Measurements from ENCODE around the gene DDX50.
"Not testable (repeated sequence)": the region's sequence is repeated elsewhere in the genome, so short reads cannot be mapped to it uniquely, and the experiment has no call there.

The DDX50 gene

DNA sequence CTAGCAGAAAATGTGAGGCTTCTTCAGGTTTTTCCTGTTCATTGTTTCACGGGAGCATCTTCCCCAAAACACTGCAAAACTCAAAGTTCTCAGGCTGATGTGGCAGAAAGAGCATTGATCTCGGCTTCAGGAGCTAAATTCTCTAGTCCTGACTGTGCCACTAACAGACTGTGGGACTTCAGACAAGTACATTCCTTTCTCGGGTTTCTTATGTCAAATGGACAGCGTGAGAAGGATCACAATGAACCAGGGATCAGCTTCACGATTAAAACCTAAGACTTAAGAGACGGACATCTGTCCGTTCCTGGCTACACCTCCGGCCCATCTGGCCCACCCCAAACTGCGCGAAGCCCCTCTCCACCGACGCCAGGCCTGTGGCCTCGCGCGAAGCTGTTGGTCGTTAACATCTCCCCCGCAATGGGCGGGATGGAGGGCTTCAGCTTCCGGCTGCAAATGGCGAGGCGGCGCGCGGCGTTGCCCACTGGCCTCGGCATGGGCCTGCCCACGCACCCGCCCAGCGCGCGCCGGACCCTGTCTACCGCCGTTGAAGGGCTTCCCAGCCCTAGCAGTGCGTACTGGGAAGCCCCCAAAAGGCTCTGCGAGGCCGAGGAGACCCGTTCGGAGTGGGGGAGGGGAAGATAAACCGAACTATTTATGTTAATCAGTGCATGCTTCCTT is 549 bp upstream of the DDX50 start:
- DNase-seq (ENCODE audit: low spot score) = no peak

DNA sequence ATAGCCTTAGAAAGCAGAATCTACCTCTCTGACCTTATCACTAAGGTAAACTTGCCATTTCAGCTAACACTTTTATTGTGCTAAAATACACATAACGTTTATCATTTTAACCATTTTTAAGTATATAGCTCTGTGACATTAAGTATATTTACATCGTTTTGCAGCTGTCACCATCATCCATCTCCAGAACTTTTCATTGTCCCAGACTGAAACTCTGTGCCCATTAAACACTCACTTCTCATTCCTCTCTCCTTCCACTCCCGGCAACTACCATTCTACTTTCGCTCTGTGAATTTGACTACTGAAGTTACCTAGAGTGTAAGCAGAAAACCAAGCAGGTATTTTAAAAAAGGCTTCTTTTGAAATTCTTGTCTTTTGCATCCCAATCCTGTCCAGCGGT is 1.3 kb downstream of the DDX50 start:
- DNase-seq (ENCODE audit: low spot score) = no peak

DNA sequence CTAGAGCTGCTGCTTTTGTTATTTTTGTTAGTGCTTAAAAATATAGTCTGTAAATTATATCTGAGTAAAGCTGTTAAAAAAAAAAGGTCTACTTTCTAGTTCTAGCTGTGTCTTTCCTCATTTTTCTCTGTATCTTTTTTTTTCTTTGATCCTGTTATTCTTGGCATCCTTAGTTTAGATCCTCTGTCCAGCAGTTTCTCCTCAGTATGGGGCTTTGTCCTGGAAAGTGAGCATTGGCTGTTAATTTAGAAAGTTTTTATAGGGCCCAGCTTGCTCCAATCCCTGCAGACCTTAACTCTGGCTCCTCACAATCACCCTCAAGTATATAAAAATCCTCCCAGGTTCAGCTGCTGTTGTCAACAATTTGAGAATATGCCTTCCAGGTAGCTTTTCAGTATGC is 23.5 kb downstream of the DDX50 start:
- DNase-seq (ENCODE audit: low spot score) = no peak

DNA sequence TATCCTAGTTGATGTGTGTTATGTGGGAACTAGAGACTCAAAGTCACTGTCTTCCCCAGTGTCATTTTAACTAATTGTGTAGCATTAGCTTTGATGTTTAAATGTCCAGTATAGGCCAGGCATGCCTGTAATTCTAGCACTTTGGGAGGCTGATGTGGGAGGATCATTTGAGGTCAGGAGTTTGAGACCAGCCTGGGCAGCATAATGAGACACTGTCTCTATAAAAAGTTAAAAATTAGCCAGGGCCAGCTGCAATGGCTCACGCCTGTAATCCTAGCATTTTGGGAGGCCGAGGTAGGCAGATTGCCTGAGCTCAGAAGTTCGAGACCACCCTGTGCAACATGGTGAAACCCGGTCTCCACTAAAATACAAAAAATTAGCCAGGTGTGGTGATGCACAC is 24.4 kb downstream of the DDX50 start:
- no peak for DNase-seq (ENCODE audit: low spot score)

DNA sequence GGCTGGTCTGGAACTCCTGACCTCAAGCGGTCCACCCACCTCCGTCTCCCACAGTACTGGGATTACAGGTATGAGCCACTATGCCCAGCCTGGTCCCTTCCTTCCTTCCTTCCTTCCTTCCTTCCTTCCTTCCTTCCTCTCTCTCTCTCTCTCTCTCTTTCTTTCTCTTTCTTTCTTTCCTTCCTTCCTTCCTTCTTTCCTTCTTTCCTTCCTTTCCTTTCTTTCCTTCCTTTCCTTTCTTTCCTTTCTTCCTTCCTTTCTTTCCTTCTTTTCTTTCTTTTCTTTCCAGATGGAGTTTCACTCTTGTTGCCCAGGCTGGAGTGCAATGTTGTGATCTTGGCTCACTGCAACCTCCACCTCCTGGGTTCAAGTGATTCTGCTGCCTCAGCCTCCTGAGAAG is 28.0 kb downstream of the DDX50 start:
- DNase-seq (ENCODE audit: low spot score) = not testable (repeated sequence)

DNA sequence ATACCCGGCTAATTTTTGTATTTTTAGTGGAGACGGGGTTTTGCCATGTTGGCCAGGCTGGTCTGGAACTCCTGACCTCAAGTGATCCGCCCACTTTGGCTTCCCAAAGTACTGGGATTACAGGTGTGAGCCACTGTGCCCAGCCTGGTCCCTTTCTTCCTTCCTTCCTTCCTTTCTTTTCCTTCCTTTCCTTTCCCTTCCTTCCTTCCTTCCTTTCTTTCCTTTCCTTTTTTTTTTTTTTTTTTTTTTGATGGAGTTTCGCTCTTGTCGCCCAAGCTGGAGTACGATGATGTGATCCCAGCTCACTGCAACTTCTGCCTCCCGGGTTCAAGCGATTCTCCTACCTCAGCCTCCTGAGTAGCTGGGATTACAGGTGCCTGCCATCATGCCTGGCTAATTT is 28.8 kb downstream of the DDX50 start:
- not testable (repeated sequence) for DNase-seq (ENCODE audit: low spot score)

DNA sequence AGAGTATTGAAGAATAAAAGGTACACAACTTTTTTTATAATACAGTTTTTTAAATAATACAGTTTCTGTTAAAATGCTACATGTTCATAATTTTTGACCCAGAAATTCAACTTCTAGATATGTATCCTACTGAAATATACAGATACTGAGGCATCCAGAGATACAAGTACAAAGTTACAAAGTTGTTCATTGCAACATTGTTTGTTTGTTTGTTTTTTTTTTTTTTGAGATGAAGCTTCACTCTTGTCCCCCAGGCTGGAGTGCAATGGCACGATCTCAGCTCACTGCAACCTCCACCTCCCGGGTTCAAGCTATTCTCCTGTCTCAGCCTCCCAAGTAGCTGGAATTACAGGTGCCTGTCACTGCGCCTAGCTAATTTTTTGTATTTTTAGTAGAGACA is 31.7 kb downstream of the DDX50 start:
- not testable (repeated sequence) for DNase-seq (ENCODE audit: low spot score)

DNA sequence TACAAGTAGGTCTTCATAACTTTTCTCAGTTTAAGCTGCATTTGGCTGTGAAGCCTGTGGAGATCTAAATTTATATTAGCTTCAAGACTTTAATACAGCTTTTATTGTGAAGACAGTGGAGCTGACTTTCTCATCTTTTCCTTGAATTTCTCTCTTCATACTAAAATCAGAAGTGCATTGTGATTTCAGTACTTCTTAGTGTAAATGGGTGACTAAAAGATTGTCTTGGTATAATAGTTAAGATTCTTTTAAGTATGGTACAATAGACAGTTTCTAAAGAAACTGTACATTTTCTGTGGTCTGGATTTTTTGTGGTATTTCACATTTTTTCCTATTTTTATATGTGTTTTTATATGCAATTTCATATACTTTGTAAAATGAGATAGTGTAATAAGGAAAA is 33.9 kb downstream of the DDX50 start:
- DNase-seq (ENCODE audit: low spot score) = no peak

DNA sequence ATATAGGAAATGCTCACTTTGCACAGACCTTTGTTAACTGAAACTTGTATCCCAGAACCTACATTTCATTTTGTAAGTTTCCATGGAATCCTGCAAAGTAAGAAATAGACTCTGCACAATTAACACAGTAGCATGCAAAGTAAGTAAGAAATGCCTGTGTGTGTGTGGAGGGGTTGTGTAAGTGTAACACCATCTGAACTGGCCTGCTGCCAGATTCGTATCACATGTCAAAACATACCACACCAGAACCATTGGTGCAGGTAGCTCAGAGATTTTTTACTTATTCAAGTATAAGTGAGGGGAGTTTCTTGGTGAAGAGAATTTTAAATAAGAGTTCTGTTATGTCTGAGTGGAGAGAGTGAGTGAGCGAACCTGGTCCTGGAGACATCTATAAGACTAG is 37.0 kb downstream of the DDX50 start:
- DNase-seq (ENCODE audit: low spot score) = no peak

DNA sequence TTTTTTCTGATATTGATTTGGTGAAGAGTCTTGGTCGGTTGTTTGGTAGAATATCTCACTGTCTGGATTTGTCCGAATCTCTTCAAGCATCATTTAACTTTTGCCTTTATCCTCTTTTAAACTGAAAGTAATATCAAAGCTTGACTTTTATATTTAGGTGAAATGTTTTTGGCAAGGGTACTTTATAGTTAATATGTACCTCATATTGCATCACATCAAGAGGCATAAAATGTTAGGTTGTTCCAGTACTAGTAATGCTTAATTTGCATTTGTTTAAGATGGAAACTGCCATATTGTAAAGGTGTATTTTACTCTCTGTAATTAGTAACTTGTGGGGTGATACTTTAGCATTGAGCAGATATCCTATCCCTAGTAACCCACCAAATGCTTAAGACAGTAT is 37.8 kb downstream of the DDX50 start:
- no peak for DNase-seq (ENCODE audit: low spot score)

DNA sequence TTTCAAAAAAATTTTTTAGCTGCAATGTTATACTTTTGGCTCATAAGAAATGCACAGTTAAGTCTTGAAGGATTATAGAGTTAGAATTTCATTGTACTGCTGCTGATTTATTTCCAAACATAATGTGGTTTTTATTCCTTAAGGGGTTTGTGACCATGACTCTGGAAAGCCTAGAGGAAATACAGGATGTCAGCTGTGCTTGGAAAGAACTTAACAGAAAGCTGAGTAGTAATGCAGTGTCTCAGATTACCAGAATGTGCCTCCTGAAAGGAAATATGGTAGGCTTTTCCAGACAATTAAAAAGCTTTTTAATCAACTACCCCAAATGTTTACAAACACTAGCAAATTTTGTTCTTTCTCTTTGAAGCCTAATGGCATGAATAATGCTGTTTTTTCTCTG is 39.8 kb downstream of the DDX50 start:
- DNase-seq (ENCODE audit: low spot score) = not testable (repeated sequence)

DNA sequence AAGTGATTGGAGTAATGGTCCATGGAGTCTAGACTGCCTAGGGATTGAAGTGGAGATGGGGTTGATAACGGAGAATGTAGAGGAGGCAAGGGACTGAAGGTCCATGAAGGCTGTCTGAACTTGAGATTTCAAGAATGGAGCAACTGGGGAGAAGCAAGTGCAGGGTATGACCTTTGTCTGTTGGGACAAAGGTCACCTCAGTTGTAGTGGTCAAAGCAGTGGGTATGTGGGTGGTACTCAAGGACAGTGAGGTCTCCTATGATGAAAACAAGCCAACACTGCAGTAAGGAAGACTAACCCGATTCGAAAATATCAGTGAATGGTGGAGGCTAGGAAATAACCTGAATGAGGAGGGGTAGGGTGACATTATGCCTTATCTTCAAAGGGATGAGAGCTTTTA is 49.5 kb downstream of the DDX50 start:
- no peak for DNase-seq (ENCODE audit: low spot score)

DNA sequence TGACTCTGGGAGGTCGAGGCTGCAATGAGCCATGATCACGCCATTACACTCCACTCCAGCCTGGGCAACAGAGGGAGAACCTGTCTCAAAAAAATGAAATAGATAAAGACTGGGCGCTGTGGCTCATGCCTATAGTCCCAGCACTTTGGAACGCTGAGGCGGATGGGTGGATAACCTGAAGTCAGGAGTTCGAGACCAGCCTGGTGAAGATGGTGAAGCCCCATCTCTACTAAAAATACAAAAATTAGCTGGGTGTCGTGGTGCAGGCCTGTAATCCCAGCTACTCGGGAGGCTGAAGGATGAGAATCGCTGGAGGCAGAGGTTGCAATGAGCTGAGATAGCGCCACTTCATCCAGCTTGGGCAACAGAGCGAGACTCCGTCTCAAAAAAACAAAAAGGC is 53.8 kb downstream of the DDX50 start:
- no peak for DNase-seq (ENCODE audit: low spot score)

DNA sequence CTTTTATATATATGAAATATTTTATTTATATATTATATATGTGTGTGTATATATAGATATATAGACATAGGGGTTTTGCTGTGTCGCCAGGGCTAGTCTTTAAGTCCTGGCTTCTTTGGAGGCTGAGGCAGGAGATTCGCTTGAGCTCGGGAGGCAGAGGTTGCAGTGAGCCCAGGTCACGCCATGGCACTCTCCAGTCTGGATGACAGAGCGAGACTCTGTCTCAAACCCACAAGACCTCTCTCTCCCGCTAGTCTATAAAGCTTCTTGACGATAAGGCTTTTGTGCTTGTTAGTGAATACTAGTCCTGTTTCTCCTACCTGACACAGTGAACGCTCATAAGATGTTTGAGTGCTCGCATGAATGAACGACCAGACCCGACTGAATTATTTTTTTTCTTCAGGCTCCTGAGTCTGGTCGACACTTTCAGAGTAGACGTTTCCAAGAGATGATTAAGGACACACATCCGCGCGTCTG is 54.3 kb downstream of the DDX50 start:
- DNase-seq (ENCODE audit: low spot score) = no peak

DNA sequence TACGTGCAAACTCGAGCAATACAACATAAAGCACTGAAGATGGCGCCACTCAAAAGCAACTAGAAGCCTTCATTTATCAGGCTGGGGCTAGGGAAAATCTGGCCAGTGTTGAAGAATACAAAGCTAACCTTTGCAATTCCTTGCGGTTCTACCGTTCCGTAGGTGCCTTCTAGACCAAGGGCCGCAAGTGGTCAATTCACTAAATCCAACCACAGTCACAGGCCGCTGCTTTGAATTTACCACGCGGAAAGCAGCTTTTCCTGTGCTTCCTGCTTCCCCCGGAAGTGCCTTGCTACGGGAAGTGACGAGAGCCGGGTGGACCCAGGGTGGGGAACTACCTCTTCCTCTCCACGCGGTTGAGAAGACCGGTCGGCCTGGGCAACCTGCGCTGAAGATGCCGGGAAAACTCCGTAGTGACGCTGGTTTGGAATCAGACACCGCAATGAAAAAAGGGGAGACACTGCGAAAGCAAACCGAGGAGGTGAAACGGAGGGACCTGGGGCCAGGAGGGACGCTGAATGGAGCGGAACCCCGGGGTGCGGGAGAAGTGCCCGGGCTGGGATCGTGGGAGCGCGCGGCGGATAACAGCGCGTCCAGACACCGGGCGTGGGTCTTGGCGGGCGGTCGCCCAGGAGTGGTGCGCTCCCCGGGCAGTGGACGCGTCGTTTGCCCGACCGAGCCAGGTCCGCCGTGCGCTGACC is 54.9 kb downstream of the DDX50 start, which contains the start of gene DDX21:
Gene DDX21, plus strand, starts transcription at position 339 of the 701 bp plus-strand sequence. Its CDS starts 56 bp downstream, at position 395.
- peak; percentile 93 for DNase-seq (ENCODE audit: low spot score)

DNA sequence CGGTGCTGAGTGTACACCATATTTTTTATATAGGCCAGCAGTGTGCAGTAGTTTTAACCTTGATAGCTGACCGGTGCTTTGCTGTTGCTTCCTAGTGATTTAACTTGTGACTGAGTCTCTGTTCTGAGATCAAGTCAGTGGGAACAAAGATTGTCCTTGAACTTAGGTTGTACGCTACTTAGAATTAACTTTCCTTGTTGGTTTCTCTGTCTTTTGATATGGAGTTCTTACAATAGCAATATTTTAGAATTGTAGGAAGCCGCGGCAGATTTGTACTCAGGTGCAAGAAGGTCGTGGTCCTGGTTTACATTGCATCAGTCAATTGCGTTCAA is 56.1 kb downstream of the DDX50 start:
- no peak for DNase-seq (ENCODE audit: low spot score)

DNA sequence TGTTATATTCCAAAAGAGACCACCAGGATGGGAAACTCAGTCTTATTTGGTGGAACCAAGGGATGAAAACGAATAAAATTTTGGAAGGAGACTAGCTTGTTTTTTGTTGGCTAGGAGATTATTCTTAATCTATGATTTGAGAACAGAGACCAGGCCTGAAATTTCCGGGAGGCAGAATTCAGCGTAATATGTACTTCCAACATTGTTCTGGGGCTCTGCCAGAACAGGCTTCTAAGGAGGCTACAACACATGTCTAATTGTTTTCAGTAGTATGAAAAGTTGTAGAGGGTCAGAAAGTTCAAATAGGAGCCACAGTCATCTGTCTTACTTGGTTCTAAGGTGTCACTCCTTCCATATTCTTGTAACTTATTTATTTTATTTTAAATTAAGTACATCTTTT is 56.5 kb downstream of the DDX50 start:
- DNase-seq (ENCODE audit: low spot score) = no peak

DNA sequence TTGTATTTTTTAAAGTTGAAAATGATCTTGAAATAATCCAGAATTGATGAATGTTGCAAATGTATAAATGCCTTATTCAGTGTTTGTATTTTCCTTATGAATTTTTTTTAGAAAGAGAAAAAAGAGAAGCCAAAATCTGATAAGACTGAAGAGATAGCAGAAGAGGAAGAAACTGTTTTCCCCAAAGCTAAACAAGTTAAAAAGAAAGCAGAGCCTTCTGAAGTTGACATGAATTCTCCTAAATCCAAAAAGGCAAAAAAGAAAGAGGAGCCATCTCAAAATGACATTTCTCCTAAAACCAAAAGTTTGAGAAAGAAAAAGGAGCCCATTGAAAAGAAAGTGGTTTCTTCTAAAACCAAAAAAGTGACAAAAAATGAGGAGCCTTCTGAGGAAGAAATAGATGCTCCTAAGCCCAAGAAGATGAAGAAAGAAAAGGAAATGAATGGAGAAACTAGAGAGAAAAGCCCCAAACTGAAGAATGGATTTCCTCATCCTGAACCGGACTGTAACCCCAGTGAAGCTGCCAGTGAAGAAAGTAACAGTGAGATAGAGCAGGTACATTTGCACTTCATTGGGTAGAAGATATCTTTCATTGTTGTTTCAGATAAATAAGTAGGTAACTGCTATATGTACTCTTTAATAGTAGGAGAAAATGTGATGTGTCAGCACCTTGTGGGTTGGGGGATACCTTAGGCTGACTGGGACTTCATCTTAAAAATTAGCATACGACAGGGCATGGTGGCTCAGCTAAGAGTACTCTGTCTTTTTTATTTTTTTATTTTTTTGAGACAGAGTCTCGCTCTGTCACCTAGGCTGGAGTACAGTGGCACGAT is 58.8 kb downstream of the DDX50 start:
- no peak for DNase-seq (ENCODE audit: low spot score)

DNA sequence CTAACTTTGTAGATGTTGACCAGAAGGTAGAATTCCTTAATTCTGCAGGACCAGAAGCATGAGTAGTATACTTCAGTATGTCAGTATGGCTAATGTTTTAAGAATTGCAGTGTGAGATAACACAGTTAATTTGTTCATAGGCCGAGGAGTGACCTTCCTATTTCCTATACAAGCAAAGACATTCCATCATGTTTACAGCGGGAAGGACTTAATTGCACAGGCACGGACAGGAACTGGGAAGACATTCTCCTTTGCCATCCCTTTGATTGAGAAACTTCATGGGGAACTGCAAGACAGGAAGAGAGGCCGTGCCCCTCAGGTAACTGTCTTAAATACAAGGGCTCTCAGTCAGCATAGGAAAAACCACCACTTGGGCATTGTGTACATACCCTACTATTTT is 62.0 kb downstream of the DDX50 start:
- no peak for DNase-seq (ENCODE audit: low spot score)

DNA sequence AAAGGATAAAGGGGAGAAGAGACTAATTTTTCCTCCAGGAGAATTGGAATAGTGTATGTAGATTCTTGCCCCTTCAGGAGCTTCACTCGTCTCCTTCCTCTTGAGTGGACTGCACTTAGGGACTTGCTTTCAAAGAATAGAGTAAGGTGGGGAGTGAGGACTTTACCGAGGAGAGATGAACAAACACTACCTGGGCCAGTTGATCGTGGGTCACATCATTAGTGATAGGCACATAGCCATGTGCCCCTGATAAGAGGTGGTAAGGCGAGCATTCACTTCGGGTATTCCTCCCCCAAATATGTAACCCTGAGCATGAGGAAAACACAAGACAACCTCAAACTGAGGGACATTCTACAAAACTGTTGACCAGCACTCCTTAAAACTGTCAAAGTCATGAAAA is 72.9 kb downstream of the DDX50 start:
- DNase-seq (ENCODE audit: low spot score) = no peak

DNA sequence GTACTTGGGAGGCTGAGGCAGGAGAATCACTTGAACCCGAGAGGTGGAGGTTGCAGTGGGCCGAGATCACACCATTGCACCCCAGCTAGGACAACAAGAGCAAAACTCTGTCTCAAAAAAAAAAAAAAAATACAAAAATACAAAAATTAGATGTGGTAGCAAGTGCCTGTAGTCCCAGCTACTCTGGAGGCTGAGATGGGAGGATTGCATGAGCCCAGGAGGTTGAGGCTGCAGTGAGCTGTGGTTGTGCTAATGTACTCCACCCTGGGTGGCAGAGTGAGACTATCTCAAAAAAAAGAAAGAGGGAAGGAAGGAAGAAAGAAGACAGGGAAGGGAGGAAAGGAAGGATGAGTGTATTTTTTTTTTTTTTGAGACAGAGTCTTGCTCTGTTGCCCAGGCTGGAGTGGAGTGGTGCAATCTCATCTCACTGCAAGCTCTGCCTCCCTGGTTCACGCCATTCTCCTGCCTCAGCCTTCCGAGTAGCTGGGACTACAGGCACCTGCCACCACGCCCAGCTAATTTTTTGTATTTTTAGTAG is 74.9 kb downstream of the DDX50 start:
- not testable (repeated sequence) for DNase-seq (ENCODE audit: low spot score)

DNA sequence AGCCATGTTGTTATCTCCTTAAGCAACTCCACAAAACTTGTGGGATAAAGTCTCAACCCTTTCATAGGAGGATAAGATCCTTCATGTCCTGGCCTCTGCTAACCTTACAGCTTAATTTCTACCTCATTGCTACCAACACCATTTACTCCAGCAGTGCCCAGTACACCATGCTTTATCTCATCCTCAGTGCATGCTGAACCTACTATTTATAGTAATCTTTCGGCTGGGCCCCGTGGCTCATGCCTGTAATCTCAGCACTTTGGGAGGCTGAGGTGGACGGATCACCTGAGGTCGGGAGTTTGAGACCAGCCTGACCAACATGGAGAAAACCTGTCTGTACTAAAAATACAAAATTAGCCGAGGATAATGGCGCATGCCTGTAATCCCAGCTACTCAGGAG is 78.6 kb downstream of the DDX50 start:
- DNase-seq (ENCODE audit: low spot score) = not testable (repeated sequence)

DNA sequence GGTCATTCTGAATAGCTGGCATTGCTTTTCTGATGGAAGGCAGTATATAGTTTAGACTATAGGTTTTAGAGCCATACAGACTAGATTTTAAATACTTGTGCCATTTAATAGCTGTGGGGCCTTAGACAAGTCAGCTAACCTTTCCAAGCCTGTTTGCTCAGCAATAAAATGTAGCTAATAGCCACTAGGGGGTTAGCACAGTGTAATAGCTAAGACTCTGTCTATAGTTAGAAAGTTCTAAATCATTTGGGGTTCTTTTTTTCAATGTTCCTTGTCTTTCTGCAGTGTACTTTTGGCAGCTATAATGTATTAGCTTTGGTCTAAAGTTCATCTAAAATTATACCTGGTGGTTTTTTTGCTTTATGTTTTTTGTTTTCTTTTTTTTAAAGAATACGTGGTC is 80.0 kb downstream of the DDX50 start:
- no peak for DNase-seq (ENCODE audit: low spot score)
